OCI-LY1 (cell line): Measurements from ENCODE around the gene ZNF438.

ENCODE experiments used
- H2AFZ ChIP-seq: fragments of 200-600 bp; sonication (generic), shearing (Covaris generic); 2 replicates; pipeline ENCODE4 v1.6.0; 2014; ENCODE audit warnings: antibody characterized with exemption, mild to moderate bottlenecking, low read length
- H3F3A ChIP-seq: fragments of 200-600 bp; sonication (generic), shearing (Covaris generic); 2 replicates; pipeline ENCODE4 v1.6.0; 2014; ENCODE audit warnings: mild to moderate bottlenecking, antibody characterized with exemption, low read length, moderate library complexity; ENCODE audit not compliant: insufficient read depth
- H3K27ac ChIP-seq: fragments of 200-600 bp; sonication (generic); 2 replicates; pipeline ENCODE4 v1.5.1; 2014; ENCODE audit warnings: low read length, mixed run types, mild to moderate bottlenecking, low read depth; ENCODE audit not compliant: poor library complexity, severe bottlenecking
- H3K27me3 ChIP-seq: fragments of 200-600 bp; sonication (generic); 2 replicates; pipeline ENCODE4 v1.6.0; 2014; ENCODE audit warnings: antibody characterized with exemption, mild to moderate bottlenecking, low read length, moderate library complexity; ENCODE audit not compliant: insufficient read depth
- H3K36me3 ChIP-seq: fragments of 200-600 bp; sonication (generic); 2 replicates; pipeline ENCODE4 v1.6.1; 2014; ENCODE audit warnings: mild to moderate bottlenecking, antibody characterized with exemption, low read length, moderate library complexity, mixed read lengths; ENCODE audit not compliant: insufficient read depth
- H3K4me1 ChIP-seq: fragments of 200-600 bp; sonication (generic); 2 replicates; pipeline ENCODE4 v1.5.1; 2014; ENCODE audit warnings: mild to moderate bottlenecking, low read length, moderate library complexity; ENCODE audit not compliant: insufficient read depth, severe bottlenecking
- H3K4me2 ChIP-seq: fragments of 200-600 bp; sonication (generic), shearing (Covaris generic); 2 replicates; pipeline ENCODE4 v1.6.1; 2014; ENCODE audit warnings: low read length
- H3K4me3 ChIP-seq: fragments of 200-600 bp; sonication (generic); 2 replicates; pipeline ENCODE4 v1.5.1; 2014; ENCODE audit warnings: low read length, low read depth, mild to moderate bottlenecking, mixed read lengths; ENCODE audit not compliant: poor library complexity, severe bottlenecking
- H3K79me2 ChIP-seq: fragments of 200-600 bp; shearing (Covaris generic); 2 replicates; pipeline ENCODE4 v1.6.1; 2016; ENCODE audit warnings: mixed run types, low read length, mixed read lengths; ENCODE audit not compliant: insufficient read depth
- H3K9ac ChIP-seq: fragments of 200-600 bp; sonication (generic), shearing (Covaris generic); 2 replicates; pipeline ENCODE4 v1.6.1; 2014; ENCODE audit warnings: mild to moderate bottlenecking, low read length, mixed read lengths
- H3K9me2 ChIP-seq: fragments of 200-600 bp; sonication (generic), shearing (Covaris generic); 2 replicates; pipeline ENCODE4 v1.6.1; 2014; ENCODE audit warnings: low read depth, mild to moderate bottlenecking, low read length, mixed read lengths
- H3K9me3 ChIP-seq: fragments of 200-600 bp; shearing (Covaris generic); 2 replicates; pipeline ENCODE4 v1.6.1; 2014; ENCODE audit warnings: low read length, mixed read lengths
- H4K20me1 ChIP-seq: fragments of 200-600 bp; sonication (generic), shearing (Covaris generic); 2 replicates; pipeline ENCODE4 v1.6.0; 2016; ENCODE audit warnings: mild to moderate bottlenecking, low read length; ENCODE audit not compliant: insufficient read depth
- CTCF ChIP-seq: fragments of 200-600 bp; sonication (generic), shearing (Covaris generic); IDR thresholded peaks from 2 replicates; pipeline ENCODE4 v1.5.1; 2017; ENCODE audit warnings: mild to moderate bottlenecking, antibody characterized with exemption, low read length, moderate library complexity, mixed read lengths
- EZH2 ChIP-seq: fragments of 200-600 bp; sonication (generic), shearing (Covaris generic); IDR thresholded peaks from 2 replicates; pipeline ENCODE4 v1.8.0; 2017; ENCODE audit warnings: borderline replicate concordance, mixed run types, mild to moderate bottlenecking, antibody characterized with exemption, low read length, moderate library complexity, mixed read lengths

Gene ZNF438

GRCh38 chr10:30894221-30894620, 137.4 kb downstream of the ZNF438 start:
- Histone ChIP-seq H3K4me2 (no peak overlapping the region), H3K79me2 (no peaks in the 10 kb centered on the region), H3K9me3 (no peaks in the 10 kb centered on the region)

GRCh38 chr10:30893208-30893607, 138.5 kb downstream of the ZNF438 start:
- no peaks in the 10 kb centered on the region for H3K4me1 ChIP-seq
- H3K4me2 ChIP-seq, result no peak overlapping the region
- no peak overlapping the region for H3K27ac ChIP-seq
- no peak overlapping the region for H3K4me3 ChIP-seq
- H3K36me3 ChIP-seq, result no peaks in the 10 kb centered on the region
- no peak overlapping the region for H3K9ac ChIP-seq
- H3K9me2 ChIP-seq, result no peaks in the 10 kb centered on the region
- no peaks in the 10 kb centered on the region for H3K27me3 ChIP-seq
- no peaks in the 10 kb centered on the region for H3K79me2 ChIP-seq
- H4K20me1 ChIP-seq, result no peaks in the 10 kb centered on the region
- no peaks in the 10 kb centered on the region for H3F3A ChIP-seq
- TF ChIP-seq CTCF (no peak), EZH2 (no peak)
- no peak overlapping the region for H2AFZ ChIP-seq
- no peaks in the 10 kb centered on the region for H3K9me3 ChIP-seq

More at GRCh38 chr10:30894221-30894620, 137.4 kb downstream of the ZNF438 start:
- no peak overlapping the region for H3K9ac ChIP-seq
- H3K9me2 ChIP-seq, result no peaks in the 10 kb centered on the region
- no peaks in the 10 kb centered on the region for H4K20me1 ChIP-seq
- H2AFZ ChIP-seq, result no peak overlapping the region
- no peaks in the 10 kb centered on the region for H3K36me3 ChIP-seq
- H3F3A ChIP-seq, result no peaks in the 10 kb centered on the region
- no peaks in the 10 kb centered on the region for H3K4me1 ChIP-seq
- TF ChIP-seq EZH2, result no peak
- TF ChIP-seq CTCF, result no peak
- no peaks in the 10 kb centered on the region for H3K27me3 ChIP-seq
- H3K27ac ChIP-seq, result no peak overlapping the region
- H3K4me3 ChIP-seq, result no peak overlapping the region

GRCh38 chr10:30887839-30888238, 143.8 kb downstream of the ZNF438 start:
- TF ChIP-seq CTCF (no peak), EZH2 (no peak)
- Histone ChIP-seq H4K20me1 (no peaks in the 10 kb centered on the region), H3K4me3 (no peak overlapping the region), H3K79me2 (no peaks in the 10 kb centered on the region), H3K27me3 (no peaks in the 10 kb centered on the region), H3F3A (no peaks in the 10 kb centered on the region), H3K4me2 (no peak overlapping the region), H3K9me3 (no peaks in the 10 kb centered on the region), H3K36me3 (no peaks in the 10 kb centered on the region), H3K4me1 (no peaks in the 10 kb centered on the region), H2AFZ (no peak overlapping the region), H3K9ac (no peak overlapping the region), H3K9me2 (no peaks in the 10 kb centered on the region), H3K27ac (no peak overlapping the region)
